GM12878 (cell line): Measurements from ENCODE around the gene CFAP74. TPM values are rescaled to one million over a fixed set of nuclear protein-coding genes. Genes with fewer than 3 reads are reported as not detected.

Experiments
- ATAC-seq: fragments of 200-7000 bp; cut with Tn5 transposase; 3 replicates; pipeline ENCODE4 v1.9.1; 2020; ENCODE audit warnings: mild to moderate bottlenecking, moderate library complexity
- BruUV-seq: library from RNA; stranded (reverse); fragments of 400-500 nt; replicated peaks from 2 replicates; lab custom pipeline; 2021; lab: Mats Ljungman, UMichigan
- CTCF ChIA-PET: fragments of 300-600 bp; sonication (Branson Sonifier 250); formaldehyde crosslinking; extraction: SDS; loops from one replicate; lab custom pipeline; 2021; ENCODE audit warnings: inconsistent platforms; lab: Yijun Ruan, JAX
- POLR2A ChIA-PET: fragments of 350-600 bp; formaldehyde crosslinking; extraction: SDS; loops from one replicate; lab custom pipeline; 2021; ENCODE audit warnings: inconsistent platforms; lab: Charles Lee
- RAD21 ChIA-PET: fragments of 300-600 bp; sonication (Branson Sonifier 250); formaldehyde crosslinking; loops from one replicate; lab custom pipeline; 2023; ENCODE audit warnings: antibody characterized with exemption; ENCODE audit not compliant: unreplicated experiment; lab: Charles Lee
- SMC1A ChIA-PET: fragments of 300-600 bp; sonication (Branson Sonifier 250); formaldehyde crosslinking; loops from one replicate; lab custom pipeline; 2023; ENCODE audit not compliant: unreplicated experiment, uncharacterized antibody; lab: Charles Lee
- DNase-seq: peaks from one replicate; pipeline ENCODE4 v3.0.0-alpha.2; 2011; ENCODE audit warnings: low read depth, low spot score
- FAIRE-seq: peaks from 3 replicates; lab custom pipeline; 2011; peaks lifted over from hg19 to GRCh38; lab: Jason Lieb, UNC
- H2AFZ ChIP-seq: 2 replicates; pipeline ENCODE4 v1.6.0; 2011; ENCODE audit warnings: low read depth, low read length, control low read depth; ENCODE audit not compliant: control insufficient read depth
- H3K27ac ChIP-seq: 2 replicates; pipeline ENCODE4 v1.5.1; 2011; ENCODE audit warnings: control low read depth; ENCODE audit not compliant: control insufficient read depth, insufficient read depth
- H3K27me3 ChIP-seq, 2 experiments: replicated peaks in 1 of 2; 2 replicates each; pipeline versions ENCODE4 v1.6.0 to v1.6.1; 2011; ENCODE audit warnings: low read length in 1 of 2; ENCODE audit not compliant: control insufficient read depth in 2 of 2, insufficient read depth in 2 of 2
- H3K36me3 ChIP-seq, 2 experiments: 2 replicates each; pipeline ENCODE4 v1.5.1; 2011; ENCODE audit warnings: low read length in 1 of 2; ENCODE audit not compliant: control insufficient read depth in 2 of 2, insufficient read depth in 2 of 2
- H3K4me1 ChIP-seq: 2 replicates; pipeline ENCODE4 v1.6.1; 2011; ENCODE audit warnings: mild to moderate bottlenecking, low read length, moderate library complexity, mixed read lengths; ENCODE audit not compliant: control insufficient read depth, insufficient read depth
- H3K4me2 ChIP-seq: 2 replicates; pipeline ENCODE4 v1.6.0; 2011; ENCODE audit warnings: control low read depth; ENCODE audit not compliant: control insufficient read depth, insufficient read depth
- H3K4me3 ChIP-seq: fragments of 200-600 bp; sonication (generic); 2 replicates; pipeline ENCODE4 v1.5.1; 2016
- H3K79me2 ChIP-seq: 2 replicates; pipeline ENCODE4 v1.6.0; 2011; ENCODE audit warnings: low read length; ENCODE audit not compliant: control insufficient read depth, insufficient read depth
- H3K9ac ChIP-seq: 2 replicates; pipeline ENCODE4 v1.8.0; 2011; ENCODE audit warnings: low read length, control low read depth, mixed read lengths; ENCODE audit not compliant: control insufficient read depth, insufficient read depth
- H3K9me3 ChIP-seq: replicated peaks from 3 replicates; pipeline ENCODE4 v1.5.1; 2011; ENCODE audit warnings: mild to moderate bottlenecking, low read length; ENCODE audit not compliant: control insufficient read depth, insufficient read depth
- H4K20me1 ChIP-seq: 2 replicates; pipeline ENCODE4 v1.6.0; 2011; ENCODE audit not compliant: control insufficient read depth, insufficient read depth
- BHLHE40 ChIP-seq, 2 experiments: fragments of 450-650 bp in 1 of 2; IDR thresholded peaks; 2 replicates each; pipeline ENCODE4 v1.6.1; 2011 to 2017; ENCODE audit warnings: low read depth in 2 of 2, borderline replicate concordance in 1 of 2, improper control_type of control experiment in 1 of 2, low read length in 1 of 2, mild to moderate bottlenecking in 1 of 2
- CREB1 ChIP-seq: IDR thresholded peaks from 2 replicates; pipeline ENCODE4 v1.6.1; 2012; ENCODE audit warnings: low read depth, mild to moderate bottlenecking, inconsistent platforms
- EGR1 ChIP-seq, 2 experiments: IDR thresholded peaks; 1 replicate in 1 of 2; 2 replicates in 1 of 2; pipeline ENCODE4 v1.6.1; 2011 to 2012; ENCODE audit warnings: low read depth in 2 of 2, low read length in 2 of 2, borderline replicate concordance in 1 of 2, mild to moderate bottlenecking in 1 of 2, moderate library complexity in 1 of 2
- GATAD2B ChIP-seq: fragments of 450-650 bp; conservative IDR thresholded peaks from 2 replicates; pipeline ENCODE4 v1.6.1; 2017; ENCODE audit warnings: low read depth, mild to moderate bottlenecking, moderate library complexity
- NFYB ChIP-seq: IDR thresholded peaks from 2 replicates; pipeline ENCODE4 v1.6.1; 2011; ENCODE audit warnings: low read depth, mild to moderate bottlenecking, low read length, improper control_type of control experiment, moderate library complexity; ENCODE audit not compliant: insufficient read depth
- NRF1 ChIP-seq: conservative IDR thresholded peaks from 2 replicates; pipeline ENCODE4 v1.6.1; 2011; ENCODE audit warnings: mild to moderate bottlenecking, low read depth, low read length, improper control_type of control experiment
- RFX5 ChIP-seq: IDR thresholded peaks from 2 replicates; pipeline ENCODE4 v1.6.1; 2011; ENCODE audit warnings: low read depth, low read length, improper control_type of control experiment
- RUNX3 ChIP-seq: IDR thresholded peaks from 2 replicates; pipeline ENCODE4 v1.6.1; 2012; ENCODE audit warnings: low read length, inconsistent platforms
- SRF ChIP-seq, 2 experiments: IDR thresholded peaks; 2 replicates each; pipeline ENCODE4 v1.6.1; 2011; ENCODE audit warnings: low read depth in 2 of 2, low read length in 2 of 2, mild to moderate bottlenecking in 1 of 2, moderate library complexity in 1 of 2
- ZNF274 ChIP-seq: IDR thresholded peaks from one replicate; pipeline ENCODE4 v1.8.0; 2011; ENCODE audit not compliant: insufficient read length, insufficient read depth
- WGBS: methylation state at CpG from one replicate; pipeline ENCODE4 v1.1.6; 2016; ENCODE audit warnings: low lambda C conversion rate; ENCODE audit not compliant: insufficient replicate concordance, insufficient coverage; ENCODE audit errors: missing lambda C conversion rate; 5-methylcytosine and 5-hydroxymethylcytosine counted together
- in situ Hi-C: fragments of 300-500 bp; cut with MboI; formaldehyde crosslinking; loops from 9 replicates; pipeline ENCODE4 v1.14.3; 2018; ENCODE audit warnings: mixed read lengths
- intact Hi-C: fragments of 100-400 bp; cut with micrococcal nuclease; formaldehyde crosslinking; loops from one replicate; pipeline ENCODE4 v1.14.2; 2022; ENCODE audit not compliant: unreplicated experiment
- polyA plus RNA-seq, 11 experiments: library from polyadenylated mRNA; depleted of rRNA in 4 of 11; unstranded in 6 of 11; stranded (reverse) in 5 of 11; fragments of >200 nt; fragmentation: Nextera tagmentation in 4 of 11; fragmentation: Illumina TruSeq in 1 of 11; extraction: Ambion mirVana in 4 of 11; extraction: Trizol in 1 of 11; gene quantifications; 1 replicate in 1 of 11; 2 replicates in 10 of 11; pipeline versions ENCODE4 v1.2.1 to v1.2.3, GENCODE V29; 2011 to 2016; ENCODE audit warnings: inconsistent platforms in 2 of 11, missing spikeins in 2 of 11, low read depth in 1 of 11
- total RNA-seq, 4 experiments: library from RNA; depleted of rRNA in 3 of 4; stranded (reverse); fragments of >200 nt in 3 of 4; fragmentation: Illumina TruSeq in 1 of 4; extraction: Trizol in 1 of 4; gene quantifications; 2 replicates each; pipeline versions ENCODE4 v1.2.1 to v1.2.3, GENCODE V29; 2013 to 2021
- TF ChIP-seq, protein P1 (sequence below): fragments of 150-350 bp; IDR thresholded peaks from 2 replicates; pipeline ENCODE4 v1.6.1; 2014; ENCODE audit warnings: mild to moderate bottlenecking, low read depth, low read length
- TF ChIP-seq, protein P2 (sequence below): IDR thresholded peaks from 2 replicates; pipeline ENCODE4 v1.6.1; 2011; ENCODE audit warnings: low read depth, low read length, improper control_type of control experiment, borderline replicate concordance
- TF ChIP-seq, protein P3 (sequence below): IDR thresholded peaks from 2 replicates; pipeline ENCODE4 v1.6.1; 2011; ENCODE audit warnings: borderline replicate concordance, low read depth, mild to moderate bottlenecking, moderate library complexity, mixed read lengths, low read length; ENCODE audit not compliant: insufficient read depth; ENCODE audit errors: extremely low read length
- TF ChIP-seq, protein P4 (sequence below): fragments of 450-650 bp; IDR thresholded peaks from 2 replicates; pipeline ENCODE4 v1.6.1; 2017; ENCODE audit warnings: mild to moderate bottlenecking, moderate library complexity

Gene CFAP74
- total and polyA plus RNA-seq, 10 of the 15 experiments (the other 5 are each of a cell fraction or from before 2014, with no cell fraction given), result 0.01 TPM; not detected in 9

DNA sequence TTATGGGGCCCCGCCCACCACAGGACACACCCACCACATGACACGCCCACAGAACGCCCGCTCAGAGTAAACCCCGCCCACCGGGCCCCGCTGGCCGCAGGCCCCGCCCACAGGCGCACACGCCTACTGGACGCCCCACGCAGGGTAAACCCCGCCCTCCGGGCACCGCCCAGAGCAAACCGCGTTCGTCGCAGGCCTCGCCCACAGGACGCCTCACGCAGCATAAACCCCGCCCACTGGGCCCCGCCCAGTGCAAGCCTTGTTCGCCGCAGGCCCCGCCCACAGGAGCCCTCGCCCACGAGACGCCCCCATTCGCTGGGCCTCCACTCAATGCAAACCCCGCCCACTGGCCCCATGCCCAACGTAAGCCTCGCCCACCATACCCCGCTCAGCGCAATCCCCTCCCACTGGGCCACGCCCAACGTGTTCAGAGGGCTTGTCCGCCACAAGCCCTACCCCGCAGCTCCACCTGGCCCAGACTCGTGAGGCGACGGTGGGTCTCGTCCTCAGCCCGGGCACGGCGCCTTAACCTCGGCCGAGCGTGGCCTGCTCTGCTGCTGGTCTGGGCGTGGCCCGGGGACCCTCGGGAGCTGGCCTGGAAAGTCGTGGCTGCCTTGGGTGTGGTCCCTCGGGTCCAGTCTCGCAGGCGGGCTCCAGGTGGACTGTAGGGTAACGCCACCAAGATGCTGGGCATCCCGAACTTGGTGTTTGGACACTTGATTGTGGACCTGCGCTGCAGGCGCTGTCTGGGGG is 84.1 kb downstream of the CFAP74 start:
- Histone ChIP-seq H3K27me3 (peaks cover 0 to 2% of the 10 kb centered on the region in 2 experiments; a peak in 1 of 4 replicates), H3K36me3 (no peaks in the 10 kb centered on the region), H3K9me3 (no peaks in the 10 kb centered on the region), H3K27ac (no peak overlapping the region), H3K4me3 (peak overlapping the region; percentile 60), H3K9ac (no peak overlapping the region), H2AFZ (peak overlapping the region; percentile 78), H3K79me2 (no peaks in the 10 kb centered on the region), H3K4me1 (peaks cover 7% of the 10 kb centered on the region), H4K20me1 (no peaks in the 10 kb centered on the region), H3K4me2 (peak overlapping the region; percentile 98)
- POLR2A ChIA-PET, result no interaction called here
- CTCF ChIA-PET, result interaction anchor here (0.6 kb wide), 1 partner anchor 333 kb away, joined by 3 read pairs; no protein-coding TSS in a partner anchor
- RAD21 ChIA-PET, result no interaction called here
- in situ Hi-C loops (no loop called here), intact Hi-C loops (loop anchor here (1.0 kb wide), 1 partner anchor 10 kb away; no protein-coding TSS in a partner anchor)
- peak; percentile 93 for FAIRE-seq
- peak; percentile 90 for DNase-seq
- 7% methylated on average over 51 of the region's 62 CpGs for WGBS
- peak; percentile 93 for ATAC-seq
- BruUV-seq, result no TSS peak
- SMC1A ChIA-PET, result no interaction called here
- TF ChIP-seq EGR1 (IDR thresholded peaks at IDR 0.05; ENCODE audit: borderline replicate concordance in 1 of 2, low read depth in 2 of 2, low read length in 2 of 2) (peak in 1 of 2 experiments; percentile 80; a peak in 2 of 3 replicates), SRF (IDR thresholded peaks at IDR 0.05; ENCODE audit: low read depth in 2 of 2, low read length in 2 of 2) (no peak), ZNF274 (no peak), RFX5 (peak; percentile 26; the same call in 1 of the 2 replicates), GATAD2B (0 out of 2 replicates have a peak, but pooled peaks have one; percentile 5), CREB1 (peak; percentile 62; the same call in 1 of the 2 replicates), NRF1 (peak; percentile 64; the same call in 1 of the 2 replicates), NFYB (0 out of 2 replicates have a peak, but pooled peaks have one; percentile 15), RUNX3 (peak; percentile 66), BHLHE40 (IDR thresholded peaks at IDR 0.05; ENCODE audit: borderline replicate concordance in 1 of 2, low read depth in 2 of 2, low read length in 1 of 2) (peak; percentile 23 to 57; a peak in 1 of 4 replicates)
- TF ChIP-seq, protein P1, sequence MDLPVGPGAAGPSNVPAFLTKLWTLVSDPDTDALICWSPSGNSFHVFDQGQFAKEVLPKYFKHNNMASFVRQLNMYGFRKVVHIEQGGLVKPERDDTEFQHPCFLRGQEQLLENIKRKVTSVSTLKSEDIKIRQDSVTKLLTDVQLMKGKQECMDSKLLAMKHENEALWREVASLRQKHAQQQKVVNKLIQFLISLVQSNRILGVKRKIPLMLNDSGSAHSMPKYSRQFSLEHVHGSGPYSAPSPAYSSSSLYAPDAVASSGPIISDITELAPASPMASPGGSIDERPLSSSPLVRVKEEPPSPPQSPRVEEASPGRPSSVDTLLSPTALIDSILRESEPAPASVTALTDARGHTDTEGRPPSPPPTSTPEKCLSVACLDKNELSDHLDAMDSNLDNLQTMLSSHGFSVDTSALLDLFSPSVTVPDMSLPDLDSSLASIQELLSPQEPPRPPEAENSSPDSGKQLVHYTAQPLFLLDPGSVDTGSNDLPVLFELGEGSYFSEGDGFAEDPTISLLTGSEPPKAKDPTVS, result no peak
- TF ChIP-seq, protein P2, sequence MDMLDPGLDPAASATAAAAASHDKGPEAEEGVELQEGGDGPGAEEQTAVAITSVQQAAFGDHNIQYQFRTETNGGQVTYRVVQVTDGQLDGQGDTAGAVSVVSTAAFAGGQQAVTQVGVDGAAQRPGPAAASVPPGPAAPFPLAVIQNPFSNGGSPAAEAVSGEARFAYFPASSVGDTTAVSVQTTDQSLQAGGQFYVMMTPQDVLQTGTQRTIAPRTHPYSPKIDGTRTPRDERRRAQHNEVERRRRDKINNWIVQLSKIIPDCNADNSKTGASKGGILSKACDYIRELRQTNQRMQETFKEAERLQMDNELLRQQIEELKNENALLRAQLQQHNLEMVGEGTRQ, result peak; percentile 1; the same call in 1 of the 2 replicates
- TF ChIP-seq, protein P3, sequence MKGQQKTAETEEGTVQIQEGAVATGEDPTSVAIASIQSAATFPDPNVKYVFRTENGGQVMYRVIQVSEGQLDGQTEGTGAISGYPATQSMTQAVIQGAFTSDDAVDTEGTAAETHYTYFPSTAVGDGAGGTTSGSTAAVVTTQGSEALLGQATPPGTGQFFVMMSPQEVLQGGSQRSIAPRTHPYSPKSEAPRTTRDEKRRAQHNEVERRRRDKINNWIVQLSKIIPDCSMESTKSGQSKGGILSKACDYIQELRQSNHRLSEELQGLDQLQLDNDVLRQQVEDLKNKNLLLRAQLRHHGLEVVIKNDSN, result peak; percentile 33
- TF ChIP-seq, protein P4, sequence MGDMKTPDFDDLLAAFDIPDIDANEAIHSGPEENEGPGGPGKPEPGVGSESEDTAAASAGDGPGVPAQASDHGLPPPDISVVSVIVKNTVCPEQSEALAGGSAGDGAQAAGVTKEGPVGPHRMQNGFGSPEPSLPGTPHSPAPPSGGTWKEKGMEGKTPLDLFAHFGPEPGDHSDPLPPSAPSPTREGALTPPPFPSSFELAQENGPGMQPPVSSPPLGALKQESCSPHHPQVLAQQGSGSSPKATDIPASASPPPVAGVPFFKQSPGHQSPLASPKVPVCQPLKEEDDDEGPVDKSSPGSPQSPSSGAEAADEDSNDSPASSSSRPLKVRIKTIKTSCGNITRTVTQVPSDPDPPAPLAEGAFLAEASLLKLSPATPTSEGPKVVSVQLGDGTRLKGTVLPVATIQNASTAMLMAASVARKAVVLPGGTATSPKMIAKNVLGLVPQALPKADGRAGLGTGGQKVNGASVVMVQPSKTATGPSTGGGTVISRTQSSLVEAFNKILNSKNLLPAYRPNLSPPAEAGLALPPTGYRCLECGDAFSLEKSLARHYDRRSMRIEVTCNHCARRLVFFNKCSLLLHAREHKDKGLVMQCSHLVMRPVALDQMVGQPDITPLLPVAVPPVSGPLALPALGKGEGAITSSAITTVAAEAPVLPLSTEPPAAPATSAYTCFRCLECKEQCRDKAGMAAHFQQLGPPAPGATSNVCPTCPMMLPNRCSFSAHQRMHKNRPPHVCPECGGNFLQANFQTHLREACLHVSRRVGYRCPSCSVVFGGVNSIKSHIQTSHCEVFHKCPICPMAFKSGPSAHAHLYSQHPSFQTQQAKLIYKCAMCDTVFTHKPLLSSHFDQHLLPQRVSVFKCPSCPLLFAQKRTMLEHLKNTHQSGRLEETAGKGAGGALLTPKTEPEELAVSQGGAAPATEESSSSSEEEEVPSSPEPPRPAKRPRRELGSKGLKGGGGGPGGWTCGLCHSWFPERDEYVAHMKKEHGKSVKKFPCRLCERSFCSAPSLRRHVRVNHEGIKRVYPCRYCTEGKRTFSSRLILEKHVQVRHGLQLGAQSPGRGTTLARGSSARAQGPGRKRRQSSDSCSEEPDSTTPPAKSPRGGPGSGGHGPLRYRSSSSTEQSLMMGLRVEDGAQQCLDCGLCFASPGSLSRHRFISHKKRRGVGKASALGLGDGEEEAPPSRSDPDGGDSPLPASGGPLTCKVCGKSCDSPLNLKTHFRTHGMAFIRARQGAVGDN, result 0 out of 2 replicates have a peak, but pooled peaks have one; percentile 22
